ENCODE results near the gene NGDN. TPM values are rescaled to one million over a fixed set of nuclear protein-coding genes. Genes with fewer than 3 reads are reported as not detected.

Gene NGDN
- total and polyA plus RNA-seq, 2 of the 4 experiments (the other 2 are of a cell fraction), result 48.1 to 49.8 TPM

DNA sequence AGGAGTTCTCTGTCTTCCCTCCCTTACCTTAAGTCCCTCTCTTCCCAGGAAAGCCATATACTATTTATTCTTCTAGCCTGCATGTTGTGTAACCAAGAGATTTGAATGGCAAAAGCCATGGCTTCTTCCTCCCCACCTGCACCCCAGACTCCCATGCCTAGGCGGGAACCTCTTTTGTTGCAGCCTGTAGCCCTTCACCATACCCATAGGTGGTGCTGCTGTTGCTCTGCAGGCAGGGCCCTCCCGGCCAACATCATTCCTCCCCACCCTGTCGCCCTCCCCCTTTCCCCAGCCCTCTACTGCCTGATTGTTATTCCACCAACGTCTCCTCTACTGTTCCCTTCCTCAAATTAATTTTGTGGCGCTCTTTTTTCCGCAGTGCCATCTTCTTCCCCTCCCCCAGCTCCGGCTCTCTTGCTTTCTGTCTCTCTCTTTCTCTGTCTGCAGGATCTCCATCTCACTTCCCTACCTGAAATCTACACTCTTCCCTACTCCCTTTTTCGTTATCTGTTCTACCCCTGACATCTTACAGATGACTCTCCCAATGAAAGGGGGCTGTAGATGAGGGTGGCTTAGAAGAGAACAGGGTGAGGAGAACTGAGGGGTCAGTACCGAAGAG, 13.8 kb downstream of the NGDN start:
- no TSS peak for BruUV-seq (replicated peaks)
- no peak overlapping the region for H2AFZ ChIP-seq (replicated peaks; ENCODE audit: low read length, poor library complexity)
- H3K18ac ChIP-seq (ENCODE audit: low read depth, low read length), result no peak overlapping the region
- H4K8ac ChIP-seq (ENCODE audit: low read depth in 2 of 2, low read length in 2 of 2), result no peak overlapping the region
- no peak overlapping the region for H3K4me2 ChIP-seq (ENCODE audit: low read depth, low read length)
- no peak overlapping the region for H3K4me3 ChIP-seq (ENCODE audit: insufficient read depth, low read depth, low read length)
- DNase-seq, result peak; percentile 13
- H3K9ac ChIP-seq (ENCODE audit: low read depth, low read length), result no peak overlapping the region
- peaks cover 6% of the 10 kb centered on the region for H3K36me3 ChIP-seq (ENCODE audit: control insufficient read depth, insufficient read depth, low read length)
- H3K27ac ChIP-seq (ENCODE audit: insufficient read depth, low read length), result no peak overlapping the region
- ChIA-PET POLR2A (ENCODE audit: unreplicated experiment) (no interaction called here), CTCF (interaction anchor here (0.9 to 1.1 kb wide), 2 partner anchors 13 to 80 kb away, joined by 3 read pairs; no protein-coding TSS in a partner anchor)
- H2AK9ac ChIP-seq (replicated peaks; ENCODE audit: low read depth, low read length, poor library complexity), result no peak overlapping the region
- H3K9me3 ChIP-seq (ENCODE audit: control insufficient read depth, insufficient read depth, low read length), result no peaks in the 10 kb centered on the region
- H3K4ac ChIP-seq (ENCODE audit: low read depth, low read length), result no peak overlapping the region
- no peaks in the 10 kb centered on the region for H3K4me1 ChIP-seq (ENCODE audit: control insufficient read depth, insufficient read depth, low read length)
- H2BK5ac ChIP-seq (ENCODE audit: low read depth, low read length, poor library complexity, severe bottlenecking), result no peak overlapping the region
- no peaks in the 10 kb centered on the region for H3K27me3 ChIP-seq (ENCODE audit: control insufficient read depth, insufficient read depth, low read length)
- no peaks in the 10 kb centered on the region for H3K9me1 ChIP-seq (ENCODE audit: insufficient read depth, low read length)
- H2BK120ac ChIP-seq (ENCODE audit: low read depth, low read length), result no peak overlapping the region
- H4K91ac ChIP-seq (ENCODE audit: insufficient read depth, low read depth, low read length), result no peak overlapping the region
- no peak overlapping the region for H3K14ac ChIP-seq (replicated peaks; ENCODE audit: low read depth, low read length)
- dilution Hi-C loops (cut with HindIII; ENCODE audit: low sequenced_read_pairs, unreplicated experiment) (no loop called here), intact Hi-C loops (cut with micrococcal nuclease) (loop anchor here (1.0 kb wide), 1 partner anchor 76 kb away; no protein-coding TSS in a partner anchor), in situ Hi-C loops (cut with MboI; ENCODE audit: low sequenced_read_pairs) (no loop called here)
- H3K56ac ChIP-seq (ENCODE audit: extremely low read depth, insufficient read depth, low read length), result no peak overlapping the region
- TF ChIP-seq RAD21 (IDR thresholded peaks at IDR 0.05; ENCODE audit: low read length) (peak; percentile 66), MAZ (IDR thresholded peaks at IDR 0.05; ENCODE audit: borderline replicate concordance, low read depth, low read length) (no peak), SMC3 (IDR thresholded peaks at IDR 0.05; ENCODE audit: low read depth, low read length) (peak; percentile 40; the same call in 1 of the 2 replicates), CTCF (conservative IDR thresholded peaks at IDR 0.05; ENCODE audit: low read depth, low read length) (peak; percentile 51)
- 8% methylated on average over 5 of the region's 9 CpGs; no CpG with 5 or more reads in 1 of the 2 experiments for WGBS, 2 experiments (ENCODE audit: extremely low coverage in 2 of 2, insufficient read length in 1 of 2)
- H4K5ac ChIP-seq (ENCODE audit: low read depth, low read length), result no peak overlapping the region
- no peak overlapping the region for H2BK15ac ChIP-seq (ENCODE audit: low read depth, low read length)
- peak; percentile 80 for ATAC-seq (ENCODE audit: low read depth)
- H2AK5ac ChIP-seq (ENCODE audit: low read depth, low read length), result no peak overlapping the region
- H2BK20ac ChIP-seq (ENCODE audit: low read depth, low read length), result no peak overlapping the region
- no peaks in the 10 kb centered on the region; a peak in 1 of 4 replicates for H3K79me1 ChIP-seq (ENCODE audit: low read depth in 1 of 2, low read length in 2 of 2)
- H4K20me1 ChIP-seq (ENCODE audit: insufficient read depth, low read length), result peaks cover 4% of the 10 kb centered on the region; the same call in 1 of the 2 replicates
- H3K23ac ChIP-seq (ENCODE audit: low read depth, low read length), result no peak overlapping the region

Measured in IMR-90 (cell line).